Keratinocyte (primary cell): Measurements from ENCODE around the gene MCF2L2. TPM values are rescaled to one million over a fixed set of nuclear protein-coding genes. Genes with fewer than 3 reads are reported as not detected.

Experiments used
- DNase-seq: peaks from one replicate; pipeline ENCODE4 v3.0.0-alpha.2; 2011; ENCODE audit warnings: low read depth, missing footprints, low spot score
- FAIRE-seq: peaks from 2 replicates; lab custom pipeline; 2011; peaks lifted over from hg19 to GRCh38; lab: Jason Lieb, UNC
- H2AFZ ChIP-seq: 2 replicates; pipeline ENCODE4 v1.6.0; 2012; ENCODE audit warnings: low read length, control low read depth, inconsistent platforms; ENCODE audit not compliant: control insufficient read depth
- H3K27ac ChIP-seq: 2 replicates; pipeline ENCODE4 v1.5.1; 2011; ENCODE audit warnings: low read length; ENCODE audit not compliant: control insufficient read depth, insufficient read depth
- H3K27me3 ChIP-seq: 3 replicates; pipeline ENCODE4 v1.6.0; 2011; ENCODE audit warnings: low read length; ENCODE audit not compliant: control insufficient read depth, insufficient read depth; ENCODE audit errors: extremely low read depth
- H3K36me3 ChIP-seq, 2 experiments: 2 replicates in 1 of 2; 3 replicates in 1 of 2; pipeline ENCODE4 v1.5.1; 2011; ENCODE audit warnings: low read length in 2 of 2, mild to moderate bottlenecking in 1 of 2; ENCODE audit not compliant: control insufficient read depth in 2 of 2, insufficient read depth in 2 of 2; ENCODE audit errors: extremely low read depth in 1 of 2
- H3K4me1 ChIP-seq: 3 replicates; pipeline ENCODE4 v1.5.1; 2011; ENCODE audit warnings: low read length; ENCODE audit not compliant: control insufficient read depth, insufficient read depth; ENCODE audit errors: extremely low read depth
- H3K4me2 ChIP-seq: 3 replicates; pipeline ENCODE4 v1.6.0; 2011; ENCODE audit warnings: low read depth, low read length; ENCODE audit not compliant: control insufficient read depth, insufficient read depth; ENCODE audit errors: extremely low read depth
- H3K4me3 ChIP-seq, 3 experiments: fragments of 200-600 bp in 1 of 3; sonication (generic) in 1 of 3; 2 replicates in 2 of 3; 3 replicates in 1 of 3; pipeline ENCODE4 v1.5.1; 2011 to 2016; ENCODE audit warnings: low read length in 3 of 3, mild to moderate bottlenecking in 3 of 3, control low read depth in 2 of 3, inconsistent platforms in 1 of 3, low read depth in 1 of 3, mixed read lengths in 1 of 3, mixed run types in 1 of 3, moderate library complexity in 1 of 3; ENCODE audit not compliant: control insufficient read depth in 2 of 3, insufficient read depth in 2 of 3; ENCODE audit errors: extremely low read depth in 1 of 3
- H3K79me2 ChIP-seq: 2 replicates; pipeline ENCODE4 v1.6.0; 2012; ENCODE audit warnings: low read length; ENCODE audit not compliant: control insufficient read depth, insufficient read depth
- H3K9ac ChIP-seq: 3 replicates; pipeline ENCODE4 v1.6.0; 2011; ENCODE audit warnings: low read length; ENCODE audit not compliant: control insufficient read depth, insufficient read depth; ENCODE audit errors: extremely low read depth
- H3K9me1 ChIP-seq: 3 replicates; pipeline ENCODE4 v1.6.0; 2011; ENCODE audit warnings: low read length; ENCODE audit not compliant: control insufficient read depth, insufficient read depth; ENCODE audit errors: extremely low read depth
- H3K9me3 ChIP-seq: 2 replicates; pipeline ENCODE4 v1.5.1; 2012; ENCODE audit warnings: low read depth, low read length; ENCODE audit not compliant: control insufficient read depth
- H4K20me1 ChIP-seq: 3 replicates; pipeline ENCODE4 v1.6.0; 2011; ENCODE audit warnings: low read length; ENCODE audit not compliant: control insufficient read depth, insufficient read depth; ENCODE audit errors: extremely low read depth
- CTCF ChIP-seq, 3 experiments: IDR thresholded peaks in 1 of 3; conservative IDR thresholded peaks in 1 of 3; optimal IDR thresholded peaks in 1 of 3; 2 replicates in 2 of 3; 3 replicates in 1 of 3; pipeline versions ENCODE3 to v1.5.1; 2011; ENCODE audit warnings: low read length in 3 of 3, mild to moderate bottlenecking in 3 of 3, moderate library complexity in 2 of 3, control low read depth in 1 of 3, inconsistent platforms in 1 of 3; ENCODE audit not compliant: insufficient read depth in 2 of 3; ENCODE audit errors: extremely low read depth in 1 of 3
- EZH2 ChIP-seq: IDR thresholded peaks from one replicate; pipeline ENCODE4 v1.6.1; 2012; ENCODE audit warnings: inconsistent platforms, mild to moderate bottlenecking, low read length, moderate library complexity
- dilution Hi-C: fragments of 300-500 bp; cut with MboI; formaldehyde crosslinking; loops from one replicate; pipeline ENCODE4 v1.7.0; 2020; ENCODE audit warnings: low sequenced_read_pairs; ENCODE audit not compliant: extremely low pct_ligation_motif_present
- polyA plus RNA-seq, 5 experiments: library from polyadenylated mRNA; depleted of rRNA in 3 of 5; stranded (reverse) in 3 of 5; stranded (forward) in 1 of 5; unstranded in 1 of 5; fragments of >200 nt; gene quantifications; 1 replicate in 1 of 5; 2 replicates in 3 of 5; 3 replicates in 1 of 5; pipeline versions ENCODE4 v1.2.1 to v1.2.3, GENCODE V29; 2011 to 2012; ENCODE audit warnings: missing spikeins in 2 of 5, low read depth in 1 of 5, low replicate concordance in 1 of 5

The MCF2L2 gene
- polyA plus RNA-seq, 1 donor (not counting 4 experiments of a cell fraction or from before 2014, with no cell fraction given): 0.26 TPM

- H3K9ac ChIP-seq: no peak overlapping the region
- no peak overlapping the region for H3K4me2 ChIP-seq
- no peaks in the 10 kb centered on the region for H3K36me3 ChIP-seq
- H3K4me3 ChIP-seq: no peak overlapping the region
- H3K27ac ChIP-seq: no peak overlapping the region
- no peaks in the 10 kb centered on the region for H3K79me2 ChIP-seq
- dilution Hi-C loops: no loop called here
- H3K27me3 ChIP-seq: no peaks in the 10 kb centered on the region
- DNase-seq (no peak), FAIRE-seq (no peak)
- no peak overlapping the region for H2AFZ ChIP-seq
- H3K4me1 ChIP-seq: peaks cover 11% of the 10 kb centered on the region
- no peaks in the 10 kb centered on the region for H3K9me1 ChIP-seq
- H4K20me1 ChIP-seq: no peaks in the 10 kb centered on the region
- H3K9me3 ChIP-seq: no peaks in the 10 kb centered on the region
- TF ChIP-seq CTCF (optimal IDR thresholded peaks at IDR 0.05 in 1 of 3, IDR thresholded peaks at IDR 0.05 in 1 of 3, conservative IDR thresholded peaks at IDR 0.05 in 1 of 3; ENCODE audit: extremely low read depth in 1 of 3, insufficient read depth in 2 of 3, low read length in 3 of 3) (no peak), EZH2 (no peak)
Observed at GRCh38 chr3:183224180-183224970, 204.0 kb downstream of the MCF2L2 start.

GRCh38 chr3:183222631-183223235 is 205.7 kb downstream of the MCF2L2 start:
- Histone ChIP-seq H3K4me3 (no peak overlapping the region), H3K4me2 (no peak overlapping the region), H3K4me1 (peaks cover 11% of the 10 kb centered on the region), H3K27me3 (no peaks in the 10 kb centered on the region), H3K9ac (no peak overlapping the region), H3K9me3 (no peaks in the 10 kb centered on the region), H3K79me2 (no peaks in the 10 kb centered on the region), H2AFZ (no peak overlapping the region), H4K20me1 (no peaks in the 10 kb centered on the region), H3K9me1 (no peaks in the 10 kb centered on the region), H3K36me3 (no peaks in the 10 kb centered on the region), H3K27ac (no peak overlapping the region)
- DNase-seq (no peak), FAIRE-seq (no peak)
- dilution Hi-C loops: no loop called here
- TF ChIP-seq CTCF (optimal IDR thresholded peaks at IDR 0.05 in 1 of 3, IDR thresholded peaks at IDR 0.05 in 1 of 3, conservative IDR thresholded peaks at IDR 0.05 in 1 of 3; ENCODE audit: extremely low read depth in 1 of 3, insufficient read depth in 2 of 3, low read length in 3 of 3): no peak
- TF ChIP-seq EZH2: no peak
